Hepatocyte (in vitro differentiated cells): ENCODE measurements around the gene MYH6. TPM values are rescaled to one million over a fixed set of nuclear protein-coding genes. Genes with fewer than 3 reads are reported as not detected.

Source experiments
- DNase-seq: peaks from one replicate; pipeline ENCODE4 v3.0.0-alpha.2; 2016; ENCODE audit warnings: low spot score
- H2AFZ ChIP-seq: fragments of 200-600 bp; sonication (generic); 2 replicates; pipeline ENCODE4 v1.6.0; 2016; ENCODE audit warnings: antibody characterized with exemption, mild to moderate bottlenecking
- H3K27ac ChIP-seq: fragments of 200-600 bp; sonication (generic); 2 replicates; pipeline ENCODE4 v1.5.1; 2016; ENCODE audit warnings: mild to moderate bottlenecking
- H3K27me3 ChIP-seq: fragments of 200-600 bp; sonication (generic); 2 replicates; pipeline ENCODE4 v1.6.1; 2016
- H3K36me3 ChIP-seq: fragments of 200-600 bp; sonication (generic); replicated peaks from 2 replicates; pipeline ENCODE4 v1.5.1; 2016; ENCODE audit warnings: low read depth; ENCODE audit not compliant: insufficient read depth
- H3K4me1 ChIP-seq: fragments of 200-600 bp; sonication (generic); 2 replicates; pipeline ENCODE4 v1.5.1; 2016; ENCODE audit warnings: mild to moderate bottlenecking, moderate library complexity; ENCODE audit not compliant: insufficient read depth
- H3K4me2 ChIP-seq: fragments of 200-600 bp; sonication (generic); 2 replicates; pipeline ENCODE4 v1.6.0; 2016
- H3K4me3 ChIP-seq: fragments of 200-600 bp; sonication (generic); 2 replicates; pipeline ENCODE4 v1.5.1; 2016; ENCODE audit warnings: mild to moderate bottlenecking
- H3K79me2 ChIP-seq: fragments of 200-600 bp; sonication (generic); 2 replicates; pipeline ENCODE4 v1.6.0; 2017; ENCODE audit warnings: mild to moderate bottlenecking
- H3K9me2 ChIP-seq: fragments of 200-600 bp; sonication (generic); replicated peaks from 2 replicates; pipeline ENCODE4 v1.6.0; 2017; ENCODE audit warnings: mild to moderate bottlenecking; ENCODE audit not compliant: insufficient read depth
- H3K9me3 ChIP-seq: fragments of 200-600 bp; sonication (generic); 2 replicates; pipeline ENCODE4 v1.5.1; 2016; ENCODE audit warnings: low read depth, mild to moderate bottlenecking
- H4K20me1 ChIP-seq: fragments of 200-600 bp; sonication (generic); 2 replicates; pipeline ENCODE4 v1.6.0; 2016; ENCODE audit warnings: mild to moderate bottlenecking; ENCODE audit not compliant: insufficient read depth, poor library complexity, severe bottlenecking
- EZH2 ChIP-seq: fragments of 200-600 bp; sonication (generic); IDR thresholded peaks from 2 replicates; pipeline ENCODE4 v1.6.1; 2016; ENCODE audit warnings: antibody characterized with exemption, mild to moderate bottlenecking, borderline replicate concordance
- EZH2phosphoT487 ChIP-seq: fragments of 200-600 bp; sonication (generic); IDR thresholded peaks from one replicate; pipeline ENCODE4 v1.6.1; 2018; ENCODE audit warnings: antibody characterized with exemption, mild to moderate bottlenecking, low read depth, moderate library complexity; ENCODE audit not compliant: unreplicated experiment, severe bottlenecking
- WGBS: methylation state at CpG from one replicate; pipeline ENCODE4 v1.1.6; 2016; ENCODE audit warnings: low lambda C conversion rate; ENCODE audit errors: missing lambda C conversion rate; 5-methylcytosine and 5-hydroxymethylcytosine counted together
- polyA plus RNA-seq: library from polyadenylated mRNA; unstranded; fragments of >200 nt; fragmentation: Nextera tagmentation; extraction: Ambion mirVana; gene quantifications from 2 replicates; pipeline ENCODE4 v1.2.1, GENCODE V29; 2016
- total RNA-seq: library from RNA; depleted of rRNA; stranded (reverse); fragments of >200 nt; gene quantifications from 2 replicates; pipeline ENCODE4 v1.2.3, GENCODE V29; 2014
- TF ChIP-seq, protein P1 (sequence below): fragments of 200-600 bp; sonication (generic); IDR thresholded peaks from 2 replicates; pipeline ENCODE4 v1.5.1; 2016; ENCODE audit warnings: antibody characterized with exemption, mild to moderate bottlenecking; ENCODE audit not compliant: poor library complexity

Gene MYH6
- total and polyA plus RNA-seq, 2 experiments from 2014 or later, result 0.97 TPM; not detected in 1

- H2AFZ ChIP-seq, result no peak overlapping the region
- TF ChIP-seq EZH2, result no peak
- TF ChIP-seq, protein P1, sequence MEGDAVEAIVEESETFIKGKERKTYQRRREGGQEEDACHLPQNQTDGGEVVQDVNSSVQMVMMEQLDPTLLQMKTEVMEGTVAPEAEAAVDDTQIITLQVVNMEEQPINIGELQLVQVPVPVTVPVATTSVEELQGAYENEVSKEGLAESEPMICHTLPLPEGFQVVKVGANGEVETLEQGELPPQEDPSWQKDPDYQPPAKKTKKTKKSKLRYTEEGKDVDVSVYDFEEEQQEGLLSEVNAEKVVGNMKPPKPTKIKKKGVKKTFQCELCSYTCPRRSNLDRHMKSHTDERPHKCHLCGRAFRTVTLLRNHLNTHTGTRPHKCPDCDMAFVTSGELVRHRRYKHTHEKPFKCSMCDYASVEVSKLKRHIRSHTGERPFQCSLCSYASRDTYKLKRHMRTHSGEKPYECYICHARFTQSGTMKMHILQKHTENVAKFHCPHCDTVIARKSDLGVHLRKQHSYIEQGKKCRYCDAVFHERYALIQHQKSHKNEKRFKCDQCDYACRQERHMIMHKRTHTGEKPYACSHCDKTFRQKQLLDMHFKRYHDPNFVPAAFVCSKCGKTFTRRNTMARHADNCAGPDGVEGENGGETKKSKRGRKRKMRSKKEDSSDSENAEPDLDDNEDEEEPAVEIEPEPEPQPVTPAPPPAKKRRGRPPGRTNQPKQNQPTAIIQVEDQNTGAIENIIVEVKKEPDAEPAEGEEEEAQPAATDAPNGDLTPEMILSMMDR, result no peak
- no peak for TF ChIP-seq EZH2phosphoT487
- no peaks in the 10 kb centered on the region for H3K4me1 ChIP-seq
- no peak overlapping the region for H3K4me3 ChIP-seq
- H3K79me2 ChIP-seq, result no peaks in the 10 kb centered on the region
- H3K9me3 ChIP-seq, result no peaks in the 10 kb centered on the region
- no peaks in the 10 kb centered on the region for H4K20me1 ChIP-seq
- 70% methylated on average over 8 of the region's 8 CpGs for WGBS
- H3K27me3 ChIP-seq, result no peaks in the 10 kb centered on the region
- no peaks in the 10 kb centered on the region for H3K36me3 ChIP-seq
- H3K9me2 ChIP-seq, result no peaks in the 10 kb centered on the region
- H3K27ac ChIP-seq, result no peak overlapping the region
- H3K4me2 ChIP-seq, result no peak overlapping the region
- DNase-seq, result no peak
Measured at GRCh38 chr14:23437133-23438100, 29.3 kb upstream of the MYH6 start.

DNA sequence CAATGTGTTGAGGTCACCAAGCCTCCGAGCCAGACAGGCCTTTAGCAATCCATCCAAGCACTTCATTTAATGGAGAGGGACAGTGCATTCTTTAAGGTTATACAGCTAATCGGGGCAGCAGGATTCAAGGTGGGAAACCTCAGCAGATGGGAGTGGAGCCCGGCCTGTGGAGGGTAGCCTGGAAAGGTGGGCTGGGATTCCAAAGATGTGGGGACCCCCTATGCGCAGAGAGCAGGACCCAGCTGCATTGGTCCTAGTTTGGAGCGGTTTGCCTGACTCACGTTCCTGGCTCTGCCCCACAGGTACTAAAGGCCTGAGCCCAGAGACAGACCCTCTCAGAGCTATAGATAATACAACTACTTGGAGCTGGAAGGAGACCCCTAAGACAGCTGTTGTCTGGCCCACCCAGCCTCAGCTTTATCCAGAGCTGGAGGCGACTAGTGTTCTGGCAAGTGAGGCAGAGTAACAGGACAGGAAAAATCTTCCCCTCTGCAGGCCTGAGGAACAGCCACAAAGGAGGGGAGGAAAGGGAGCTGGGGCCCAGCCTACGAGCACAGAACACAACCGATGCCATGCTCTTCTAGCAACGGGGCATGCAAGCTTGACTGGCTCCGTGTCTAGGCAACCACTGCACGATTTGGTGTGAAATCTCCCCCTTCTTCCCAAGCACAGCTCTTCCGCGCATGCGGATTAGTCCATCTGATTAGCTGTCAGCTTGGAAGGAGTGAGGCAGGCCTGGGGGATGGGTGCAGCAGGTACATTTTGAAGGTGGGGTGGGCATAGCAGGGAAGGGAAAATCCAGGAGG is 28.5 kb upstream of the MYH6 start:
- no peaks in the 10 kb centered on the region for H3K79me2 ChIP-seq
- no peak overlapping the region for H3K4me3 ChIP-seq
- TF ChIP-seq EZH2 (no peak), EZH2phosphoT487 (no peak)
- TF ChIP-seq, protein P1, result no peak
- DNase-seq, result peak; percentile 65
- no peak overlapping the region for H3K27ac ChIP-seq
- H4K20me1 ChIP-seq, result no peaks in the 10 kb centered on the region
- no peaks in the 10 kb centered on the region for H3K27me3 ChIP-seq
- no peaks in the 10 kb centered on the region for H3K9me3 ChIP-seq
- no peaks in the 10 kb centered on the region for H3K9me2 ChIP-seq
- H3K36me3 ChIP-seq, result no peaks in the 10 kb centered on the region
- no peak overlapping the region for H3K4me2 ChIP-seq
- no peak overlapping the region for H2AFZ ChIP-seq
- WGBS, result 69% methylated on average over 15 of the region's 15 CpGs
- H3K4me1 ChIP-seq, result no peaks in the 10 kb centered on the region

GRCh38 chr14:23435543-23436326 is 27.7 kb upstream of the MYH6 start, which contains the start of gene MYH7:
Gene MYH7 (minus strand): TSS chr14:23435660. CDS start chr14:23433732, 1,928 bp downstream.
- Histone ChIP-seq H3K36me3 (no peaks in the 10 kb centered on the region), H3K27ac (no peak within 1 kb of the TSS), H3K4me2 (no peak within 1 kb of the TSS), H2AFZ (no peak within 1 kb of the TSS), H4K20me1 (no peaks in the 10 kb centered on the region), H3K9me2 (no peaks in the 10 kb centered on the region), H3K4me1 (no peaks in the 10 kb centered on the region), H3K4me3 (no peak within 1 kb of the TSS), H3K9me3 (no peaks in the 10 kb centered on the region), H3K79me2 (no peaks in the 10 kb centered on the region), H3K27me3 (no peaks in the 10 kb centered on the region)
- TF ChIP-seq EZH2phosphoT487, result no peak
- TF ChIP-seq, protein P1, result no peak
- no peak for TF ChIP-seq EZH2
- 56% methylated on average over 7 of the region's 10 CpGs for WGBS
- no peak for DNase-seq
